Neural cell (in vitro differentiated cells): Measurements from ENCODE around the gene COL13A1. TPM values are rescaled to one million over a fixed set of nuclear protein-coding genes. Genes with fewer than 3 reads are reported as not detected.

Source experiments
- H2AFZ ChIP-seq: fragments of 200-600, 300-800 bp; sonication (generic), shearing (Covaris generic); 2 replicates; pipeline ENCODE4 v1.6.0; 2014; ENCODE audit warnings: low read depth, mild to moderate bottlenecking, antibody characterized with exemption, low read length, moderate library complexity
- H3F3A ChIP-seq: fragments of 200-600 bp; shearing (Covaris generic); 2 replicates; pipeline ENCODE4 v1.6.1; 2016; ENCODE audit warnings: mild to moderate bottlenecking, moderate library complexity, mixed read lengths, antibody characterized with exemption, low read length; ENCODE audit not compliant: insufficient read depth, poor library complexity, severe bottlenecking
- H3K27ac ChIP-seq: fragments of 200-600, 300-800 bp; sonication (generic), shearing (Covaris generic); 2 replicates; pipeline ENCODE4 v1.5.1; 2014; ENCODE audit warnings: mild to moderate bottlenecking, low read length, moderate library complexity
- H3K27me3 ChIP-seq: fragments of 300-800, 200-600 bp; sonication (generic), shearing (Covaris generic); 2 replicates; pipeline ENCODE4 v1.6.0; 2014; ENCODE audit warnings: mild to moderate bottlenecking, low read depth, low read length, moderate library complexity; ENCODE audit not compliant: insufficient read depth
- H3K36me3 ChIP-seq: fragments of 300-800, 200-600 bp; sonication (generic), shearing (Covaris generic); 2 replicates; pipeline ENCODE4 v1.5.1; 2014; ENCODE audit warnings: mild to moderate bottlenecking, antibody characterized with exemption, low read length, moderate library complexity; ENCODE audit not compliant: insufficient read depth
- H3K4me2 ChIP-seq: fragments of 300-800, 200-600 bp; sonication (generic), shearing (Covaris generic); 2 replicates; pipeline ENCODE4 v1.6.0; 2014; ENCODE audit warnings: mild to moderate bottlenecking, low read length
- H3K4me3 ChIP-seq: fragments of 300-800, 200-600 bp; sonication (generic), shearing (Covaris generic); 2 replicates; pipeline ENCODE4 v1.5.1; 2014; ENCODE audit warnings: mild to moderate bottlenecking, low read length, moderate library complexity
- H3K79me2 ChIP-seq: fragments of 200-600 bp; shearing (Covaris generic); replicated peaks from 2 replicates; pipeline ENCODE4 v1.6.0; 2014; ENCODE audit warnings: mild to moderate bottlenecking, low read length, moderate library complexity; ENCODE audit not compliant: insufficient read depth
- H3K9ac ChIP-seq: fragments of 300-800, 200-600 bp; sonication (generic), shearing (Covaris generic); 2 replicates; pipeline ENCODE4 v1.6.1; 2016; ENCODE audit warnings: mild to moderate bottlenecking, low read length, mixed read lengths
- H3K9me2 ChIP-seq: fragments of 200-600 bp; shearing (Covaris generic); 2 replicates; pipeline ENCODE4 v1.6.1; 2016; ENCODE audit warnings: mild to moderate bottlenecking, low read length, mixed read lengths; ENCODE audit not compliant: insufficient read depth
- H3K9me3 ChIP-seq: fragments of 200-600, 300-800 bp; sonication (generic), shearing (Covaris generic); 2 replicates; pipeline ENCODE4 v1.6.1; 2016; ENCODE audit warnings: mild to moderate bottlenecking, mixed run types, low read length, moderate library complexity, mixed read lengths
- H4K20me1 ChIP-seq: fragments of 200-600 bp; shearing (Covaris generic); 2 replicates; pipeline ENCODE4 v1.6.1; 2016; ENCODE audit warnings: mild to moderate bottlenecking, mixed run types; ENCODE audit not compliant: insufficient read depth
- EP300 ChIP-seq: fragments of 450-650 bp; conservative IDR thresholded peaks from 2 replicates; pipeline ENCODE4 v1.6.1; 2014; ENCODE audit warnings: antibody characterized with exemption, mild to moderate bottlenecking, moderate library complexity; ENCODE audit not compliant: poor library complexity, severe bottlenecking
- EZH2 ChIP-seq: fragments of 200-600, 300-800 bp; shearing (Covaris generic), sonication (generic); IDR thresholded peaks from 2 replicates; pipeline ENCODE4 v1.6.1; 2014; ENCODE audit warnings: antibody characterized with exemption, low read length, borderline replicate concordance, mild to moderate bottlenecking; ENCODE audit not compliant: insufficient read depth, poor library complexity, severe bottlenecking
- MXI1 ChIP-seq: fragments of 450-650 bp; conservative IDR thresholded peaks from 2 replicates; pipeline ENCODE4 v1.6.1; 2014; ENCODE audit warnings: antibody characterized with exemption, mild to moderate bottlenecking; ENCODE audit not compliant: poor library complexity, severe bottlenecking
- POLR2AphosphoS5 ChIP-seq: IDR thresholded peaks from 2 replicates; pipeline ENCODE4 v1.6.1; 2012
- RAD21 ChIP-seq: fragments of 450-650 bp; conservative IDR thresholded peaks from 2 replicates; pipeline ENCODE4 v1.6.1; 2014; ENCODE audit warnings: antibody characterized with exemption, mild to moderate bottlenecking, moderate library complexity
- SMC3 ChIP-seq: fragments of 450-650 bp; conservative IDR thresholded peaks from 2 replicates; pipeline ENCODE4 v1.6.1; 2014; ENCODE audit warnings: antibody characterized with exemption, mild to moderate bottlenecking, moderate library complexity; ENCODE audit not compliant: poor library complexity
- TAF1 ChIP-seq: IDR thresholded peaks from 2 replicates; pipeline ENCODE4 v1.6.1; 2012; ENCODE audit warnings: low read depth
- polyA plus RNA-seq: library from polyadenylated mRNA; depleted of rRNA; stranded (reverse); fragments of >200 nt; gene quantifications from 2 replicates; pipeline ENCODE4 v1.2.3, GENCODE V29; 2014
- TF ChIP-seq, protein P1 (sequence below): IDR thresholded peaks from 2 replicates; pipeline ENCODE4 v1.6.1; 2012; ENCODE audit warnings: borderline replicate concordance
- TF ChIP-seq, protein P2 (sequence below): fragments of 450-650 bp; IDR thresholded peaks from 2 replicates; pipeline ENCODE4 v1.5.1; 2014; ENCODE audit warnings: antibody characterized with exemption, mild to moderate bottlenecking, moderate library complexity; ENCODE audit not compliant: poor library complexity, severe bottlenecking

Gene COL13A1
- polyA plus RNA-seq, 1 donor from 2014 or later = 4.7 TPM

DNA sequence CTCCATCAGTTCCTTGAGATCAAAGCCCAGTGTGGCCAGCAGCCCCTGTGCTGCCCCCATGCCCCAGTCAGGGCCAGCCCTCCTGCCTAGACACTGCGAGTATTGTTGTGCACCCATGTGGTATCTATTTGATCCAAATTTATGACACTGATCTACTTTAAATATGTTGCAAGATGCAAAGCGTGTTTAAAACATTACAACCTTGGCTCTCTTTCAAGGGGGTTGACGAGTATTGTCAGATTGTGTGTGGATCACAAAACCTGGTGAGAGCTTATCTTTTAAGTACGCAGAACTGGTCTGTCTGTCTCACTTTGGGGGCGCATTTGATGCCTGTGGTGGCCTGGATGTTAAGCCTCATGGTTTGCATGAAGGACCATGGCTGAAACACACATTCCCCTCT, 108.9 kb downstream of the COL13A1 start:
- H4K20me1 ChIP-seq = no peaks in the 10 kb centered on the region
- no peak overlapping the region for H3K27ac ChIP-seq
- no peaks in the 10 kb centered on the region for H3K36me3 ChIP-seq
- H3K9me3 ChIP-seq = no peaks in the 10 kb centered on the region
- no peaks in the 10 kb centered on the region for H3K9me2 ChIP-seq
- TF ChIP-seq, protein P1, sequence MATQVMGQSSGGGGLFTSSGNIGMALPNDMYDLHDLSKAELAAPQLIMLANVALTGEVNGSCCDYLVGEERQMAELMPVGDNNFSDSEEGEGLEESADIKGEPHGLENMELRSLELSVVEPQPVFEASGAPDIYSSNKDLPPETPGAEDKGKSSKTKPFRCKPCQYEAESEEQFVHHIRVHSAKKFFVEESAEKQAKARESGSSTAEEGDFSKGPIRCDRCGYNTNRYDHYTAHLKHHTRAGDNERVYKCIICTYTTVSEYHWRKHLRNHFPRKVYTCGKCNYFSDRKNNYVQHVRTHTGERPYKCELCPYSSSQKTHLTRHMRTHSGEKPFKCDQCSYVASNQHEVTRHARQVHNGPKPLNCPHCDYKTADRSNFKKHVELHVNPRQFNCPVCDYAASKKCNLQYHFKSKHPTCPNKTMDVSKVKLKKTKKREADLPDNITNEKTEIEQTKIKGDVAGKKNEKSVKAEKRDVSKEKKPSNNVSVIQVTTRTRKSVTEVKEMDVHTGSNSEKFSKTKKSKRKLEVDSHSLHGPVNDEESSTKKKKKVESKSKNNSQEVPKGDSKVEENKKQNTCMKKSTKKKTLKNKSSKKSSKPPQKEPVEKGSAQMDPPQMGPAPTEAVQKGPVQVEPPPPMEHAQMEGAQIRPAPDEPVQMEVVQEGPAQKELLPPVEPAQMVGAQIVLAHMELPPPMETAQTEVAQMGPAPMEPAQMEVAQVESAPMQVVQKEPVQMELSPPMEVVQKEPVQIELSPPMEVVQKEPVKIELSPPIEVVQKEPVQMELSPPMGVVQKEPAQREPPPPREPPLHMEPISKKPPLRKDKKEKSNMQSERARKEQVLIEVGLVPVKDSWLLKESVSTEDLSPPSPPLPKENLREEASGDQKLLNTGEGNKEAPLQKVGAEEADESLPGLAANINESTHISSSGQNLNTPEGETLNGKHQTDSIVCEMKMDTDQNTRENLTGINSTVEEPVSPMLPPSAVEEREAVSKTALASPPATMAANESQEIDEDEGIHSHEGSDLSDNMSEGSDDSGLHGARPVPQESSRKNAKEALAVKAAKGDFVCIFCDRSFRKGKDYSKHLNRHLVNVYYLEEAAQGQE = no peak
- TF ChIP-seq RAD21 (no peak), TAF1 (no peak), POLR2AphosphoS5 (no peak), MXI1 (no peak), EZH2 (no peak), SMC3 (no peak), EP300 (no peak)
- TF ChIP-seq, protein P2, sequence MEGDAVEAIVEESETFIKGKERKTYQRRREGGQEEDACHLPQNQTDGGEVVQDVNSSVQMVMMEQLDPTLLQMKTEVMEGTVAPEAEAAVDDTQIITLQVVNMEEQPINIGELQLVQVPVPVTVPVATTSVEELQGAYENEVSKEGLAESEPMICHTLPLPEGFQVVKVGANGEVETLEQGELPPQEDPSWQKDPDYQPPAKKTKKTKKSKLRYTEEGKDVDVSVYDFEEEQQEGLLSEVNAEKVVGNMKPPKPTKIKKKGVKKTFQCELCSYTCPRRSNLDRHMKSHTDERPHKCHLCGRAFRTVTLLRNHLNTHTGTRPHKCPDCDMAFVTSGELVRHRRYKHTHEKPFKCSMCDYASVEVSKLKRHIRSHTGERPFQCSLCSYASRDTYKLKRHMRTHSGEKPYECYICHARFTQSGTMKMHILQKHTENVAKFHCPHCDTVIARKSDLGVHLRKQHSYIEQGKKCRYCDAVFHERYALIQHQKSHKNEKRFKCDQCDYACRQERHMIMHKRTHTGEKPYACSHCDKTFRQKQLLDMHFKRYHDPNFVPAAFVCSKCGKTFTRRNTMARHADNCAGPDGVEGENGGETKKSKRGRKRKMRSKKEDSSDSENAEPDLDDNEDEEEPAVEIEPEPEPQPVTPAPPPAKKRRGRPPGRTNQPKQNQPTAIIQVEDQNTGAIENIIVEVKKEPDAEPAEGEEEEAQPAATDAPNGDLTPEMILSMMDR = no peak
- no peaks in the 10 kb centered on the region for H3K79me2 ChIP-seq
- H3K27me3 ChIP-seq = no peaks in the 10 kb centered on the region
- no peaks in the 10 kb centered on the region for H3F3A ChIP-seq
- no peak overlapping the region for H3K4me3 ChIP-seq
- no peak overlapping the region for H2AFZ ChIP-seq
- no peak overlapping the region for H3K9ac ChIP-seq
- no peak overlapping the region for H3K4me2 ChIP-seq

DNA sequence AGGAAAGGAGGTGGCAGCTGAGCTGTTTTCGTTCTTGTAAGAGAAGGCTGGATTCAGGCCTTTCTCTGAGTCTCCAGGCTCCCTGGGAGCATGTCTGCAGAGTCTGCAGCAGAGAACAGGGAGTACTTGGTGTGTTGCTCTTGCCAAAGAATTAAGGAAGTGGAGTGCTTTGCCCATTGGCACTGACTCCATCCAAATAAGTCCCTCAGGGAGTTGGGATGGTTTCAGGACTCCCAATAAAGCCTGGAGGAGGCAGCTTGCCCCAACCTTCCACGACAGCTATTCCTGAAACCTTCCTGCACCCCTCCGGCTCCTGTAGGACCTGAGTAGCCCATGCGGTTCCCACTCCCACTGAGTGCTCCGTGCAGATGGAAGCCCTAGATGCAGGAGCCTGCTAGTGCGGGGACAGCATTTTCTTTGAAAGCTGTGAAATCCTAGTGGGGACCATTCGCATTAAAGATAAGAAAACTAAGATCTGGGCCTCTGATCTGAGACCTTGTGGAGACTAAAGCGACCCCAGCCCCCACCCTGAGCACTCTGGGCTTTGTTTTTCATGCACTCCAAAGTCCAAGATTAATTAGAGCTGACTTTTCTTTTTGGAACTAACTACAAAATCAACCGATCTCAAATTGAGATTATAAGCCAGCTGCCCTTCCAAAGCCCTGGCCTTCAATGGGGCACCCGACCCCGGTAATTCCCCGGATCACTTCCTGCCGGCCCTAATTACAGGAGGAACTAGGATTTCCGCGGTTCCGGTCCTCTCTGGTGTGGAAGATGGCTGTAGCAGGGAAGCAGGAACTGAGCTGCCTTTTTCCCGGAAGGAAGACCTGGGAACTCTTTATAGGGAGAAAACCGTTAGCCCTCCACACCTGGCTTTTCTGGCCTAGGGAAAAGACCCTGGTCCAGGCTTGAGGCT, 110.2 kb downstream of the COL13A1 start:
- Histone ChIP-seq H3K27ac (no peak overlapping the region), H2AFZ (no peak overlapping the region), H3K4me3 (no peak overlapping the region), H3F3A (no peaks in the 10 kb centered on the region), H3K9me2 (no peaks in the 10 kb centered on the region), H4K20me1 (no peaks in the 10 kb centered on the region), H3K9ac (no peak overlapping the region), H3K79me2 (no peaks in the 10 kb centered on the region), H3K9me3 (no peaks in the 10 kb centered on the region), H3K27me3 (no peaks in the 10 kb centered on the region), H3K4me2 (no peak overlapping the region), H3K36me3 (no peaks in the 10 kb centered on the region)
- TF ChIP-seq POLR2AphosphoS5 (no peak), TAF1 (no peak), SMC3 (no peak), RAD21 (no peak), EZH2 (no peak), MXI1 (no peak), EP300 (no peak)
- TF ChIP-seq, protein P1 = no peak
- TF ChIP-seq, protein P2 = no peak
